GM19397 (cell line): ENCODE results near the gene TST.

Experiments used
- ATAC-seq: cut with Tn5 transposase; IDR thresholded peaks from one replicate; pipeline ENCODE4 v1.9.1; 2021; ENCODE audit warnings: mild to moderate bottlenecking, moderate library complexity; ENCODE audit not compliant: unreplicated experiment

The TST gene

DNA sequence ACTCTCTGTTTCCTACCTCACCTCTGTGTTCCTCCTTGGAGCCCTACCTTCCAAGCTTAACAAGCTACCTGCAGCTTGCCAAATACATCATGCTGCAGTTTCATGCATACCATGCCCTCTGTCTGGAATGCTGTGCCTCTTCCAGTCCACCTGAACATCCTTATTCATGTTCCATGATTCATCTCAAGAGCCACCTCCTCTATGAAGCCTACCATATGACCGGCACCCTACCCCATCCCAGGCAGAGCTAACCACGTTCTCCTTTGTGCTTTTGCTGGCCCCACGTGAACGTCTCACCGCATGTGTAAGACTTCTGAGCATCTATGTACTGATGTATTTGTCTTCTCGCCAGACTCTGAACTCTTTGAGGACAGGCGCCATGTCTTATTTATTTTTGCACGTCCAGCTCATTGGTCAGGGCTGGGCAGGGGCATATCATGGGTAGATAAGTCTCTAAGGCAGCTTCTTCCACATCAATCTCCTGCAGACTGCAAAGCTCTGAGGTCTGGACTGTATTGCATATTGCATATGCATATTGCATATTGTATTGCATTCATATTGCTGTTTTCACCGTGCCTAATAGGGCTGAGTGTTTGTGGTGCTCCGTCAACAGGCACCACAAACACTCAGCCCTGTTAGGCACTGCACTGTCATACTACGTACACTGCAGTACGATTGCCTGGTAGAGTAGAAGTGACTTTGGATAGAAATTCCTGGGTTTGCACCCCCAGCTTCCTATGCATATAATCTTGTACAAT, 31.0 kb downstream of the TST start:
- ATAC-seq, result no peak

DNA sequence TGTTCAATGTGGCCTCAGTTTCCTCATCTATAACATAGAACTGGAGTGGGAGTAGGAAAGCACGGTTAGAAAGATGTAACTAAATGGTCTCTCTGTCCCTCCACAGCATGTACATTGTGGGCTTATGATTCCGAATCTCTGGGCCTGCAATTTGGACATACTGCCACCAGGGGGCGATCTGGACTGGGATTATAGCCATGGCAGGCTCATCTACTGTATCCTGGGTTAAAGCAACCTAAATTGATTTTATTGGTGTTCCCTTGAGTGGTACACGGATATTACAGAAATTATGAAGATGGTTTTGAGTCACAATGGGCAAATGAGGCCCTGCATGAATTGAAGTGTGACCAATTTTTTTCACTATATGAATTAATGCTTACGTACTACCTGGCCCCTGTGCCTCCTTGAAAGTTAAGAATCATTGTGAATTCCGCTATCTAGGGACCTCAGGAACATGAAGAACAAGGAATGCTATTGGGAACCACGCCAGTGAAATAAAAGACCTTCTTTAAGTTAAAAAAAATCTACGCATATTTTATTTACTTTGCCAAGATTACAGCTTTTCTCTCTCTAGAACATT, 32.9 kb downstream of the TST start:
- no peak for ATAC-seq

DNA sequence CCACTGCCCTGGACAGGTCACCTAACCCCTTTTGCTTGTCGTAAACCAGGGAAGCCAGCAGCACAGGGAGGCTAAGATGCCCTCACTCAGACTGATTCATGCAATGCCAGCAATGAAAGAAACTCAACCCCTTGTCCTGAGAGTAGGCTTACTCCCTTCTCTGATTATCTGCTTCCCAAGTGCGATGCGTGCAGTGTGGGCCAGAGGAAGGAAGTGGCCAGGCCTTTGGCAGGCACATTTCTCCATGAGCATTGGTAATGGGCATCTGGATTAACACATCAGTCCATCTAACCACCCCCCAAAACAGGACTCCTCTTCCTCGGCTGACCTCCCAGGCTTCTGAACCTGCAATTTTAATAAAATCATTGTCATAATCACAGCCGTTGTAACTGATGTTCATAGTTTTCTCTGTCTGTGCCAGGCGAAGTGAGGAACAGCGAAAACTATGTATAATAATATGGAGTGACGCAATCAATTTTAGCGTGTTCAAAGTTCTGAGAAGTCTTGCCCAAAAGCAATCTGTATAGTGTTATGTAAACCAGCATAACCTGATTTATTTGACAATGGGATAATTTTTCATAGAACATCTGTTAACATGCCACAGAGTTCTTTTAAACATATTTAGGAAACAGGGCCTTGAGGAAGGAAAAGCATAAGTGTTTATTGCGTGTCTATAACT, 33.9 kb downstream of the TST start:
- no peak for ATAC-seq

DNA sequence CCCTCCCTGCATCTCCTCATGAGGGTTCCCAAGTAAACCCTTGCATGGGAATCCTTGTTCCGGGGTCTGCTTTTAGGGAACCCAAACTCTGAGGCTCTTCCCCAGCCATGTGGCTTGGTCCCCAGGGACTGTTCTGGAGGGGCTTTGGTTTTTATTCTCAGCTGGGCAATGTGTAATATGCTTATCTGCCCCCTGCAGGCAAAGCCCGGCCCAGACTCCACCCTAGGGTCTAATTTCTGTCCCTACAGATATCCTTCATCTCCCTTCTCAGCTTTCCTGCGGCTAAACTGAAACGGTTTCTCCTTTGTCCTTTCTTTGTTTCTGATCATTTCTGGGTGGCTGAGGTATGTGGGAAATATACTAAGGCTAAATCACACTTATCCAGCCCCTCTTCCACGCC, 37.1 kb downstream of the TST start:
- no peak for ATAC-seq

DNA sequence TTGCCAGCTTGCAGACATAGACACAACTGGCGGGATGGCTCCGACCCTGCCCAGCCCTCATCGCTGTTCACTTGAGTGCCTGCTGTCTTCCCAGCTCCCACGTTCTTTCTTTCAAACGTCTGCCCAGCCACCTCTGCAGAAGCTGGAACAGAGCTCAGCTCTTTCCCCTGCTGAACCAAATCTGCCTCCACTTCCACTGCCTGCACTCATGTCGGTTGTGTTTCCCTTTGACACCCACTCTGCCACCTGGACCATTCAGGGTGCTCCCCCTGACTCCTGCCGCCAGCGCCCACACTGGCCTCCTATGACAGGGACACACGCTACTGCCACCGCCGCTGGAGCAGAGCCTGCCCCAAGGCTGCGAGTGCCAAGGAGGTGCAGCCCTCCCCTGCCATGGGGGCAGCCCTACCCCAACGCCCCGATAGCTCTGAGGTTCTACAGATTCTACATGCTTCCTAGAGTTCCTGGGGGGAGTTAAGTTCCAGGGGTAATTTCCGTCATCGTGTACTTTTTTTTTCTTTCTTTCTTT, 37.9 kb downstream of the TST start:
- no peak for ATAC-seq

DNA sequence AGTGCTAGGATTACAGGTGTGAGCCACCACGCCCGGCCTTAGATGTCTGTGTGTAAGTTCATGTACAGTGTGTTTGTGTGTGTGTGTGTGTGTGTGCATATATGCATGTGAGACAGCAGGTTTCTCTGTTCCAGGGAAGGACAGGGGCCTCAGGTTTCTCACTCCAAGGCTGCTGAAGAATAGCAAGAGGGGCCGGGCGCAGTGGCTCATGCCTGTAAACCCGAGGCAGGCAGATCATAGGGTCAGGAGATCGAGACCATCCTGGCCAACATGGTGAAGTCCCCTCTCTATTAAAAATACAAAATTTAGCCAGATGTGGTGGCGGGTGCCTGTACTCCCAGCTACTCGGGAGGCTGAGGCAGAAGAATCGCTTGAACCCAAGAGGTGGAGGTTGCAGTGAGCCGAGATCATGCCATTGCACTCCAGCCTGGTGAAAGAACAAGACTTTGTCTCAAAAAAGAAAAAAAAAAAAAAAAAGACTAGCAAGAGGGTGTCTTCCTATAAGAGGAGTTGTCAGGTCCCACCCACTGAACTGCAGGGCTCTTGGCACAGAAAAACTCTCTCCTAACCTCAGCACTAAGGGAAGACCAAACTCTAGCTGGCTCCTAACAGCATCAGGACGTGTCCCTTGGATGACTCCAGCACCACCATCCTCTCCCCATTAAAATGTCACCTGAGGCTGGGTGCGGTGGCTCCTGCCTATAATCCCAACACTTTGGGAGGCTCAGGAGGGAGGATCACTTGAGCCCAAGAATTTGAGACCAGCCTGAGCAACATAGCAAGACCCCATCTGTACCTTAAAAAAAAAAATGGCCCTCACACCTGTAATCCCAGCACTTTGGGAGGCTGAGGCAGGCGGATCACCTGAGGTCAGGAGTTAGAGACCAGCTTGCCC, 40.0 kb downstream of the TST start:
- no peak for ATAC-seq

DNA sequence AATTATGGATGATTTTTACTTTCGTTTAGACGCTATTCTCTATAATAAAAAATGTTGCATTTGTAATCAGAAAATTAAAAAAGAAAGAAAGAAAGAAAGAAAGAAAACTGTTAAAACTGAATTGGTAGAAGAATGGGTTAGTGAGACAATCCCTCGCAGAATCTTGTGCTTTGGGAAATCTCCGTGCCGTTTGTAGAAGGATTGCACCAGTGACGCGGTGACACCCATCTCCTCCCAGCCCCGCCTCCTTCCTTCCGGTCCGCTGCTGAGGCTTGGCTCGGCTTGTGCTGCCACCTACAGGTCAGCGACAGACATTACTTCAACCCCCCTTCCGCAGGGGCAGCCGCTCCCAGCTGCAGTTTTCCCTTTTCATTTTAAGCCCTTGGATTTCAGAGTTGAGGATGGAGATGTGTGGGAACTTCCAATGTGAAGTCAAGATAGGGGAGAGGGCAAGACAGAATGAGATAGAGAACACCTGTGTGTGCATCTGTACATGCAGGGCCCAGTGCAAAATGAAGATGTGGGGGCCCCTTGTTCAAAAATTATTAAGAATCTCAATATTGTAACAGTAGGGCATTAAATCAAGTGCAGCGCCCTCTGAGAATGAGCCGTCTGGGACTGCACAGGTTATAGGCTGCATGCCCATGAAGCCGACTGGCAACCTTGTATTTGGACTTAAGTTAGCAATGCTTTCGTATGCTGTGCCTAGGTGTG, 41.1 kb downstream of the TST start:
- ATAC-seq, result peak; percentile 52

DNA sequence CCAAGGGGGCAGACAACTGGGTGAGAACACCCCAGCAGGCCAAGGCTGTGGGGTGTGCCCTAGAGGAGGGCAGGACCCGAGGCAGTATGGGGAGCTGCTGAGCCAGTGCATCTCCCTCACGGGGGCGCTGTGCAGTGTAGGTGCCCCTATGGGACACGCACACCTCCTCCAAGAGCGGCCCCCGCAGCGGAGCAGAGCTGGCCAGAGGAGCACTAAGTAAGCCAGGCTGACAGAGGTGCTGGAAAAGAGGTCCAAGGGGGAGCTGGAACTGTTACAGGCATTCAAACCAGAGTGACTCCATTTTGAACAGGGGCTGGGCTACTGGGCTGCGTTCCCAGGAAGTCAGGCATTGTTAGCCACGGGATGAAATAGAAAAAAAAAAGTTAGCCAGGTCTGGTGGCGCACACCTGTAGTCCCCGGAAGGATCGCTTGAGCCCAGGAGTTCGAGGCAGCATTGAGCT, 41.8 kb downstream of the TST start:
- ATAC-seq, result no peak

DNA sequence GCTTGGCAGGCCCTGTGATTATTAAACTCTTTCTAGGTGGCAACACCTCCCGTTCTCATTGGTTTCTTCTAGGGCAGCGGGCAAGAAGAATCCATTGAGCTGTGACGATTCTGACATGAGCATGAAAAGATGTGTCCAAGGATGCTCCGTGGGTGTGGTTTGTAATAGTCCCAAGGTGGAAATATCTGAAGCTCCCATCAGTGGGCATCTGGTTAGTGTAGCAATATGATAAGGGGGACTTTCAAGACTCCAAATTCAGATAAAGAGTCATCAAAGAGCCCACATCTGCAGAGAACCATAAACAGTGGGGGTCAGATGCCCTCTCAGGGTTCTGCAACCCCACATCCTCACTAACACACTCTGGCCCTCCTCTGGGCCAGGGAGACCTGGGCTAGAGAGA, 42.6 kb downstream of the TST start:
- no peak for ATAC-seq

DNA sequence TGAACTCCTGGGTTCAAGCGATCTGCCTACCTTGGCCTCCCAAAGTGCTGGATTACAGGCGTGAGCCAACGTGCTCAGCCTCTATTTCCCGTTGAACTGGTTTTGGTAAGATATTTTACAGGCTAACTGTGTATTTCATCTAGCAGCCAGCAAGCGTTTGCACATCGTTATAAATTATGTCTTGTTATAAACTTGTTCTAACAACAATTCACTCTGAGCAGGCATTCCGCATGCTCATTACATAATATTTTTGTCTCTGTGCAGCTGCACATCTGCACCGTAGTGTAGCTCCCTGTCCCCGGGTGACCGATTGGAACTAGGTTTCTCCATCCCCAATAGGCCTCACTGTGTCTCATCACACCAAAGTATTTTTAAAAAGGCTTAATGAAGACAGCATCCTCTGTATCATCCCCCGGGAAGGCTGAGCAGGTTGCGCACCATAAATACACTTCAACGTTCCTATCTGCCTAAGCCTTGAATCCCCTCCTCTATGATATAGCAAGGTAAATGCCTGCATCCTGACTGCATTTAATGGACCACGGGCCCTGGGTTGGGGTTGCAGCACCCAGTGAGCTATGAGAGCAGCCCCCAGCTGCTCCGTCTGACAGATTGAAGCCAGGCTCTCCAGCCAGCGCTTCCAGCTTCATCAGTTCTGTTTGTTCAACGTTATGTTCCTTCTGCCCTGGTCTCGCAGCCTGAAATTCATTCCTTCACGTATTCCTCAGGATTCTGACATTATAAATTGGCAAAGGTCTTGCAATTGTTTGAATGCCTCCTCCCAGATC, 47.7 kb downstream of the TST start:
- no peak for ATAC-seq

DNA sequence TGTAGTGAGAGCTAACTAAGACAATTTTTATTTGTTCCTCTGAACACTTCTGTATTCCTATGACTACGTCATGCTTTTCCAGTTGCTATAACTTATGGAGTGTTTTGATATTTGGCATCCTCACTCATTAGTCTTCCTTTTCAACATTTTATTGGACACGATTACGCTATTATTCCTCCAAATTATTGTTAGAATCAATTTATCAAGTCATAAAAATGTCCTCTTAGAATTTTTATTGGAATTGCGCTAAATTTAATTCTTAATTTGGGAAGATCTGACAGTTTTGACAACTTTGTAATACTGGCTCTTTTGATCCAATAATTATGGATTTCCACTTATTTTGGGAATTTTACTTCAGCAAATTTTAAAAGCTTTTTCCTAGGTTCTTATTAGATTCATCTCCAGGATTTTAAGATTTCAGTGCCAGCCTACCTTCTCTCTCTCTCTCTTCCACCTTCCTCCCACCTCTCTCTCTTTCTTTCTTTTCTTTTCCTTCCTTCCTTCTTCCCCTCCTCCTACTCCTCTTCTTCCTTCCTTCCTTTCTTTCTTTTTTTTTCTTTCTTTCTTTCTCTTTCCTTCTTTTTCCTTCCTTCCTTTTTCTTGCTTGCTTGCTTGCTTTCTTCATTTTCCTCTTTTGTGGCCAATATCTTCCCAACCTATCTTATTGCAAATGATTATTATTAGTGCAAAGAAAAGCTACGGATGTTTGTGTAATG, 50.8 kb downstream of the TST start:
- no peak for ATAC-seq

DNA sequence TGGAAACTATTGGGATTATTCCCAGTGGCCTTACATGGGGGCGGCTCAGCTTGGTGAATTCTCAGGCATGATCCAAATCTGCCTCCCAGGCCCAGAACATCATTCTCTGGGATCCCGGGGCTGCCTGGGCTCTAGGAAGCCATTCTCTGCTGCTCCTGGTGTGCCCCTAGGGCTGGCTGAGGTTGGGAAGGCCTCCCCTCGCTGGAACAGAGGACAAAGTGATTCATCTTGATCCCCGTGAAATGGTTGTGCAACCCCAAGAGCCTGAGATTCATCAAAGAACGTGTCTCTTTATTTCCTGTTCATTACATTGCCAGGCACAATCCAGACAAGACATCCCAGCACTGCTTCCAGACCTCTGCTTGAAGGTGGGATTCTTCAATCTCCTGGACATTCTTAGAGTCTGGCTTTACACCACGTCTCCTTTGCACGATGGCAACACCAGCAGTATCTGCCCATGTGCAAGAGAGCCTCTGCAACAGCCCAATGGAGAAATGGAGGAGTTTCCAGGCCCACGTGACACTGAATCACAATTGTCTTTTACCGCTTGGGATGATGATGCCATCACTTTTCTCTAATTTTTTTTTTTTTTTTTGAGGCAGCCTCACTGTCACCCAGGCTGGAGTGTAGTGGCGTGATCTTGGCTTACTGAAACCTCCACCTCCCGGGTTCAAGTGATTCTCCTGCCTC, 52.3 kb downstream of the TST start:
- no peak for ATAC-seq

DNA sequence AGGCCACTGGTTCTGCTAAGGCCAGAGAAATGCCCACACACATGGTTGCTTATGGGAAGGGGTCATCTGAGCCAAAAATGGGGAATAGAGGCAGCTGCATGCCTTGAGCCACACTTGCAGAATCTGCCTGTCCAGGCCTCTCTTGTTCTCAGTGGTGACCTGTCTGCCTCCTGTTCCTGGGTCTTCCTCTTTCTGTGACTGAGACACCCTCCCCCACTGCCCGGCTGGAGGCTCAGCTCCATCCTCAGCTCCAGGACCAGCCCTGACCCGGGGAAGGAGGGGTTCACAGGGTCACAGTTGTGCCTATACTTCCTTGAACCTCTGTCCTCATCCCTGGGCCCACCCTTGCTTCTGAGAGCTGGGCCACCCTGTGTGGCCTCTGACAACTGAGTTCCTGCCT, 53.6 kb downstream of the TST start:
- ATAC-seq, result no peak

DNA sequence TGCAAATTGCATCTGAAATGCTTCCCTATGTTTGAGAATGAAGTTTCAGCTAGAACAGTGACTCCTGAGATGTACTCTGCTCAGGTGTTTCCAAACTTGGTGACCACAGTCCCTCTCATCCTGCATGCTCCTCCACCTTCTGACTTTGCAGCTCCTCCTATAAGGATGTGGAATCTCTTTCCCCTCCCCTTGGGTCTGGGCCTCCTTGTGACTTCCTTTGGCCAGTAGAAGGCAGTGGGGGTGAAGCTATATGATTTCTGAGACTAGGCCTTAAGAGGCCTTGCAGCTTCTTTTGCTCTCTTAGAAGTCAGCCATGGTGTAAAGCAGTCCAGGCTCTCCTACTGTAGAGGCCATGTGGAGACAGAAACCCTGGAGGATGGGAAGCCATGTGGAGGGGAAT, 55.1 kb downstream of the TST start:
- ATAC-seq, result no peak

DNA sequence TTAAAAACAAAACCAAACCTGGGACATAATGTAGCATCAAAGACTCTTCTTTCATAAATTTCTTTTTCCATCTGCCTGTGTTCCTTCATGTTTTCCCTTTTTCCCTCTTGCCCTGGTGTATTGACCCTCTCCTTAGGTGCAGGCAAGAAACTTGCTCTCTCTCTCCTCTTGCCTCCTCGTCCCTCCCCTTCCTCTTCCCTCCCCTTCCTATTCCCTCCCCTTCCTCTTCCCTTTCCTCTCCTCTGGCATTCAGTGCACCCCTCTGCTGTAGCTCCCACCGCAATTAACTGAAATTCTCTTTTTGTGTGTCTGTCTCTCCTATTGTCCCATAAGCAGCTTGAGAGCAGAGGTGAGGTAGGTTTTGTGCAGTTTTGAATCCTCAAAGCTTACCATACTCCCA, 55.9 kb downstream of the TST start:
- ATAC-seq, result no peak

DNA sequence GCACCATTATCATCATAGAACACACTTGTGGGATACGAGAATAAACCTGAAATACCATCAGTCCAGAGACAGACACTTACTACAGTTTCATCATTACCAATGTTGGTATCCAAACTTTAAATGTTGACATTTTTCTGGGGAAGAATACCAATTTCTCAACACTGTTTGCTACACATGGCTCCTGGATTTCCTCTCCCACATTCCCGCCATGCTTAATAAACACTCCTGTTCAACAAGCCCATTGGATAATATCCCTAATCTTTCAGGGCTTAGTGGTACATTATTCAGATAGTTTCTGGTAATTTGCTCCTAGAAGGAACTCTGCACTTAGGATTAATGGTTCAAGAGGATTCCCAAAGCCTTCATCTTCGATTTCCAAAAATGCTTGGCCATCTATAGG, 57.6 kb downstream of the TST start:
- ATAC-seq, result no peak
